ENCODE measurements around the gene TMC6.
"Not testable (repeated sequence)": the region's sequence is repeated elsewhere in the genome, so short reads cannot be mapped to it uniquely, and the experiment has no call there.

The TMC6 gene

DNA sequence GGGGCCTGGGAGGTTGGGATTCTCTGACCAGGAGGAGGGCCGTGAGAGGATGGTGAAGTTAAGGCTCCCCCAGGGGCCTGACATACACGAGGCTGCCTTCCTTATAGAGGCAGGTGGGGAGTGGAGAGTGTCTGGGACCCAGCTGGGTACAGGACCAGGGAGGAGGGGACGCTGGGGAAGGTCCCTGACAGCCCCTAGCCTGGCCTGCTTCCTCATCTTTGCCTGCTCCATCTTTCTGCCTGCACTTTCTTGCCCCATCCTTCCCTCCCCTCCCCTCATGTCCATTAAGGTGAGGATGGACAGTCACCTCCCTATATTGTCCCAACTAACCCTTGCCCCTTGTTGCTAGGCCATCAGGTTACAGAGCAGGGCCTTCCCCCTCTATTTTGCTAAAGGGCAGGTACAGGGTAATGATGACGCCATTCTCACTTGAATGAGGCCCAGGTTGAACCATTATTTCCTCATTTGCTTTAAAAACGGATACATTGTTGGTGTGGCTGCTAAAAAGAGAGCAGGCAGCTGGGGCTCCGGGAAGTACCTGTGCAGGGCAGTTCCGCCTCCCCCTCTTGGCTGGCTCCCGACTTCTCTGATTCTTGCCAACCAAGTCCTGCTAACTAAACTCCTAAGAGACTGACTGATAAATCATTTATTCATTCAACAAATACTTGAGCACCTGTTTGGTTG lies 18.9 kb upstream of the TMC6 start:
- no peaks in the 10 kb centered on the region for H3K36me3 ChIP-seq (ENCODE audit: insufficient read depth, low read length)
- H3K9me3 ChIP-seq (replicated peaks; ENCODE audit: low read length) = no peaks in the 10 kb centered on the region
- H3K4me1 ChIP-seq (ENCODE audit: control insufficient read depth, insufficient read depth, low read length) = peaks cover 13% of the 10 kb centered on the region
- H3K4me3 ChIP-seq (ENCODE audit: low read length) = no peak overlapping the region
- peaks cover 9% of the 10 kb centered on the region for H3K27me3 ChIP-seq (ENCODE audit: control insufficient read depth, insufficient read depth, low read length)
- H3K4me2 ChIP-seq (ENCODE audit: low read length) = no peak overlapping the region
- no peak overlapping the region for H3K9ac ChIP-seq (ENCODE audit: low read depth, low read length)

DNA sequence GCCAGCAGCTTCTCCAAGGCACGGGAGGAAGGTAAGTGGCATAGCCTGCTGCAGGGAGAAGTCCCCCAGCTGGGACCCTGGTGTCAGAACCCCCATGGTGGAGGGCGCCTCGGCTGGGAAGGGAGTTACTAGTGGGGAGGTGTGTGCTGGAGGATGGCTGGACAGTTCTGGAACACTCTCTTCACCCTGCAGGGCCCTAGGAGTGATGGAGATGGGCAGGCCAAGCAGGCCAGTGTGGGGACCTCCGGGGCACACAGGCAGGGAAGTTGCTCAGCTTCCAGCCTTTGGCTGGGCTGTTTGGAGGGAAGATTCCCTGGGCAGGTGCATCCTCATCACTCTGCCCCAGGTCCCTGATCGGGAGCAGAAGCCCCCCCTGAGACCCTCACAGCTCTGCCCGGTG lies 18.3 kb upstream of the TMC6 start:
- Histone ChIP-seq H3K27me3 (ENCODE audit: control insufficient read depth, insufficient read depth, low read length) (peaks cover 13% of the 10 kb centered on the region), H3K9ac (ENCODE audit: low read depth, low read length) (no peak overlapping the region), H3K4me1 (ENCODE audit: control insufficient read depth, insufficient read depth, low read length) (peaks cover 13% of the 10 kb centered on the region), H3K9me3 (replicated peaks; ENCODE audit: low read length) (no peaks in the 10 kb centered on the region), H3K4me2 (ENCODE audit: low read length) (no peak overlapping the region), H3K4me3 (ENCODE audit: low read length) (no peak overlapping the region), H3K36me3 (ENCODE audit: insufficient read depth, low read length) (no peaks in the 10 kb centered on the region)

DNA sequence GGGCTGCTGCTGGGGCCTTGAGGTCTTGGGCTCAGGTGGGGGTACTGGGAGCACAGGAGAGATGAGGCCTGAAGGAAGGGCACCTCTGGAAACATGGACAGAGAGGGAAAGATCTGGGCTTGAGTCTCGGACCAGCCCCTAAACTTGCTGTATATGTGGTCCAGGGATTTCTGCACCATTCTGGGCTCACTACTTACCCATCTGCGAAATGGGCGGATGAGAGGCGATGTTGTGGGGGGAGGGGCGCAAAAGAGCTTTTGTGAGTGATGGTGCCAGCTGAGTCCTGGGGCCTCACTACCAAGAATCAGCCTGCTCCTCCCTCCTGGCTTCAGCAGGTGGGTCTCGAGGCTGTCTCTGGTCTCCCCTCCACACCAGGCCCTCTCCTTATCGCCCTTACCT lies 17.9 kb upstream of the TMC6 start:
- Histone ChIP-seq H3K9ac (ENCODE audit: low read depth, low read length) (no peak overlapping the region), H3K4me2 (ENCODE audit: low read length) (no peak overlapping the region), H3K4me3 (ENCODE audit: low read length) (no peak overlapping the region), H3K4me1 (ENCODE audit: control insufficient read depth, insufficient read depth, low read length) (peaks cover 10% of the 10 kb centered on the region), H3K36me3 (ENCODE audit: insufficient read depth, low read length) (no peaks in the 10 kb centered on the region), H3K27me3 (ENCODE audit: control insufficient read depth, insufficient read depth, low read length) (peaks cover 13% of the 10 kb centered on the region), H3K9me3 (replicated peaks; ENCODE audit: low read length) (no peaks in the 10 kb centered on the region)

- H3K4me1 ChIP-seq (ENCODE audit: control insufficient read depth, insufficient read depth, low read length) = peaks cover 8% of the 10 kb centered on the region
- no peak overlapping the region for H3K4me3 ChIP-seq (ENCODE audit: low read length)
- H3K36me3 ChIP-seq (ENCODE audit: insufficient read depth, low read length) = no peaks in the 10 kb centered on the region
- H3K9me3 ChIP-seq (replicated peaks; ENCODE audit: low read length) = no peaks in the 10 kb centered on the region
- peak overlapping the region; percentile 9 for H3K4me2 ChIP-seq (ENCODE audit: low read length)
- peaks cover 13% of the 10 kb centered on the region for H3K27me3 ChIP-seq (ENCODE audit: control insufficient read depth, insufficient read depth, low read length)
- no peak overlapping the region for H3K9ac ChIP-seq (ENCODE audit: low read depth, low read length)
These were observed 16.4 kb upstream of the TMC6 start for GRCh38 chr17:78144736-78145641.

DNA sequence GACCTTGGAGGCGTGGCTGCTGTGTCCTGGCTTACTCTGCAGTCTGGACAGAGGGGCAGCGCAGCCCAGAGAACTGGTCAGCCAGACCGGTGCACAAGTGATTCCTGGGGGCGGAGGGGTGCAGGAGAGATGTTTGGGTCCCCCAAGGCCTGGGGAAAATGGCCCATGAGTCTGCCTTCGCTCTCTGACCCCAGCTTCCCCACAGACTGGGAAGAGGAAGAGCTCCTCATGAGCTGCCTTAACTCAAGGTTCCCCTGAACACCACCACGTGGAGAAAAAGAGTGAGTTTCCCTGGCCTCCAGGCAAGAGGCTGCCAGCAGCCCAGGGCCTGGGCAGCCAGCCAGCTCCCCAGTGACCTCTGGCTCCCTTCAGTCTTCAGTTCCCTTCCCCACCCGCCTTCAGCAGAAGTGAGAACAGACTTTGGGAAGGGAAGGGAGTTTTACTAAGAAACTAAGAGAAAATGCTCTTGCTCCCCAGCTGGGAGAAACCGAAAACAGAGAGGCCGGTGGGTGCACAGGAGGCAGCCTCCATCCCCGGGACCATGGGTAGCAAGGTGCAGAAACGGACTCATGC lies 15.7 kb upstream of the TMC6 start:
- Histone ChIP-seq H3K36me3 (ENCODE audit: insufficient read depth, low read length) (no peaks in the 10 kb centered on the region), H3K4me1 (ENCODE audit: control insufficient read depth, insufficient read depth, low read length) (peaks cover 8% of the 10 kb centered on the region)

DNA sequence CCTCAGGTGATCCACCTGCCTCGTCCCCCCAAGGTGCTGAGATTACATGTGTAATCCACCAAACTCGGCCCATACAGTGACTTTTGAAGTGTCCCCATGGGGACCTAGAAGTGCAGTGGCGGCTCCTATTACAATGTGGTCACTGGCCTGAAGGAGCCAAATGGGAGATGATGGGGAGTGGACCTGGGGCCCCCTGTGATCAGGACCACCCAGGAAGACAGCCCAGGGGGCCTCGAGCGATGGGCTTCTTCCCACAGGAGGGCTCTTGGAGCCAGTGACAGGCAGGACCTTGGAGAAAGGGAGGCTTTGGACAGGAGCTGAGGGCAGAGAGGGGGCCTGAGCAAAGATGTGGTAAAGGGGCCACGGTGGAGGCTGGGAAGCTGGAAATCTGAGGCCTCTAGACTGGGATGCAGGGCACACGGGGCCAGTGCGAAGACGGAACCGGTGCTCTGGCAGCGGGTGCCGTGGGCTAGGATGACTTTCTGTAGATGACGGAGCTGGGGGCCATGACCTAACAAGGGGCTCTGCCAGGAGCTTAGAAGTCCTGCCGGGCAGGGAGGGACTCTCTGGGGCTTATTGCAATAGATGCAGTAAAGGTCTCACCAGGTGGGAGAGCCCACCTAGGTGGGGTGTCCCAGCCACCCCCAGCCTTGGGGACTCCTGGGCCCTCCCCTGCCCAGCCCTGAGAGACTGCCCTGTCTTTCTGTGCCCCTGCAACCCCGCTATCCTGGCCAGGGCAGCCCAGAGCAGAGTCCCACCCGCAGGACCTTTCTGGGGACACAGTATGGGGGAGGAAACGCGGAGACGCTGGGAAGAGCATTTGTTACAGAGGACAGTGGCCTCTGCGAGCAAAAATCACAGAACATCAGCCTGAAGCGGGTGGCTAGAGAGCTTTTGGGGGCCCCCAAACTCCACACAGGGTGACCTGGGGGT lies 14.9 kb upstream of the TMC6 start:
- Histone ChIP-seq H3K4me3 (ENCODE audit: low read length) (no peak overlapping the region), H3K4me2 (ENCODE audit: low read length) (no peak overlapping the region), H3K9me3 (replicated peaks; ENCODE audit: low read length) (no peaks in the 10 kb centered on the region), H3K36me3 (ENCODE audit: insufficient read depth, low read length) (no peaks in the 10 kb centered on the region), H3K27me3 (ENCODE audit: control insufficient read depth, insufficient read depth, low read length) (peaks cover 13% of the 10 kb centered on the region), H3K9ac (ENCODE audit: low read depth, low read length) (no peak overlapping the region), H3K4me1 (ENCODE audit: control insufficient read depth, insufficient read depth, low read length) (peaks cover 8% of the 10 kb centered on the region)

More for the DNA sequence above, 15.7 kb upstream of the TMC6 start:
- Histone ChIP-seq H3K4me2 (ENCODE audit: low read length) (peak overlapping the region; percentile 9), H3K9me3 (replicated peaks; ENCODE audit: low read length) (no peaks in the 10 kb centered on the region), H3K4me3 (ENCODE audit: low read length) (no peak overlapping the region), H3K9ac (ENCODE audit: low read depth, low read length) (no peak overlapping the region), H3K27me3 (ENCODE audit: control insufficient read depth, insufficient read depth, low read length) (peaks cover 13% of the 10 kb centered on the region)

GRCh38 chr17:78142119-78142861 lies 13.7 kb upstream of the TMC6 start:
- Histone ChIP-seq H3K27me3 (ENCODE audit: control insufficient read depth, insufficient read depth, low read length) (peaks cover 13% of the 10 kb centered on the region), H3K4me1 (ENCODE audit: control insufficient read depth, insufficient read depth, low read length) (peaks cover 8% of the 10 kb centered on the region), H3K36me3 (ENCODE audit: insufficient read depth, low read length) (no peaks in the 10 kb centered on the region), H3K9ac (ENCODE audit: low read depth, low read length) (no peak overlapping the region), H3K9me3 (replicated peaks; ENCODE audit: low read length) (no peaks in the 10 kb centered on the region), H3K4me3 (ENCODE audit: low read length) (no peak overlapping the region), H3K4me2 (ENCODE audit: low read length) (no peak overlapping the region)

GRCh38 chr17:78141437-78142118 lies 13.0 kb upstream of the TMC6 start:
- peaks cover 13% of the 10 kb centered on the region for H3K27me3 ChIP-seq (ENCODE audit: control insufficient read depth, insufficient read depth, low read length)
- no peak overlapping the region for H3K4me2 ChIP-seq (ENCODE audit: low read length)
- no peaks in the 10 kb centered on the region for H3K36me3 ChIP-seq (ENCODE audit: insufficient read depth, low read length)
- no peak overlapping the region for H3K4me3 ChIP-seq (ENCODE audit: low read length)
- H3K4me1 ChIP-seq (ENCODE audit: control insufficient read depth, insufficient read depth, low read length) = peaks cover 8% of the 10 kb centered on the region
- no peaks in the 10 kb centered on the region for H3K9me3 ChIP-seq (replicated peaks; ENCODE audit: low read length)
- H3K9ac ChIP-seq (ENCODE audit: low read depth, low read length) = no peak overlapping the region

DNA sequence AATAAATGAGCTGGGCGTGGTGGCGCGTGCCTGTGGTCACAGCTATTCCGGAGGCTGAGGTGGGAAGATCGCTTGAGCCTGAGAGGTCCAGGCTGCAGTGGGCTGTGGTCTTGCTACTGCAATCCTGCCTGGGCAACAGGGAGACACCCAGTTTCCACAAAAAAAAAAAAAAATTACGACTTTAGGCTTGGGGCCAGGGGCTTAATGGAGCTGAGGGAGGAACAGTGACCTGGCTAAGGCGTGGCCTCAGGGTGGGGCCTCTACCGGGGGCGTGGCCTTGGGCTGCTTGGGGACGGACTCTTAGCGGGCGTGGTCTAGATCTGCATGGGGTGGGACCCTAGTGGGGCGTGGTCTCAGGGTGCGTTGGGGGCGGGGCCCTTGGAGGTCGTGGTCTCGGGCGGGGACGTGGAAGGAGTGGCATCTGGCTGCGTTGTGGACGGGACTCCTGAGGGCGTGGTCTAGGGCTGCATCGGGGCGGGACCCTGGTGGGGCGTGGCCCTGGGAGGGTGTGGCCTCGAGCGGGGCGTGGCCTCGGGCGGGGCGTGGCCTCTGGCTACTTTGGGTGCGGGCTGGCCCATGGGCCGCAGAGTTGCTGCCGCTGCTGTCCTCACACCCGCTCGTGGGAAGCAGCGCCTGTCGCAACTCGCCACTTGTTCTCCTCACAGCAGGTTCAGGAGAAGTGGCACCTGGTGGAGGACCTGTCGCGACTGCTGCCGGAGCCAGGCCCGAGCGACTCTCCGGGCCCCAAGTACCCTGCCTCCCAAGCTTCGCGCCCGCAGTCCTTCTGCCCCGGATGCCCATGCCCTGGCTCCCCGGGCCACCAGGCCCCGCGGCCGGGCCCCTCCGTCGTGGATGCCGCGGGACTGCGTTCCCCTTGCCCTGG lies 11.9 kb upstream of the TMC6 start:
- Histone ChIP-seq H3K4me3 (ENCODE audit: low read length) (no peak overlapping the region), H3K4me2 (ENCODE audit: low read length) (peak overlapping the region; percentile 28), H3K27me3 (ENCODE audit: control insufficient read depth, insufficient read depth, low read length) (peaks cover 19% of the 10 kb centered on the region), H3K36me3 (ENCODE audit: insufficient read depth, low read length) (no peaks in the 10 kb centered on the region), H3K4me1 (ENCODE audit: control insufficient read depth, insufficient read depth, low read length) (peaks cover 8% of the 10 kb centered on the region), H3K9ac (ENCODE audit: low read depth, low read length) (no peak overlapping the region), H3K9me3 (replicated peaks; ENCODE audit: low read length) (no peaks in the 10 kb centered on the region)

- H3K4me1 ChIP-seq (ENCODE audit: control insufficient read depth, insufficient read depth, low read length); H3K4me3 ChIP-seq (ENCODE audit: low read length); H3K9me3 ChIP-seq (replicated peaks; ENCODE audit: low read length); H3K9ac ChIP-seq (ENCODE audit: low read depth, low read length); H3K4me2 ChIP-seq (ENCODE audit: low read length); H3K36me3 ChIP-seq (ENCODE audit: insufficient read depth, low read length): not testable (repeated sequence)
- H3K27me3 ChIP-seq (ENCODE audit: control insufficient read depth, insufficient read depth, low read length) = peaks cover 17% of the 10 kb centered on the region
These were observed 11.3 kb upstream of the TMC6 start for GRCh38 chr17:78139861-78140168.
